Neural cell (in vitro differentiated cells): ENCODE data around the gene ANKRD55. TPM values are rescaled to one million over a fixed set of nuclear protein-coding genes. Genes with fewer than 3 reads are reported as not detected.
"Not testable (repeated sequence)": the region's sequence is repeated elsewhere in the genome, so short reads cannot be mapped to it uniquely, and the experiment has no call there.

Source experiments
- H2AFZ ChIP-seq: fragments of 200-600, 300-800 bp; sonication (generic), shearing (Covaris generic); 2 replicates; pipeline ENCODE4 v1.6.0; 2014; ENCODE audit warnings: low read depth, mild to moderate bottlenecking, antibody characterized with exemption, low read length, moderate library complexity
- H3F3A ChIP-seq: fragments of 200-600 bp; shearing (Covaris generic); 2 replicates; pipeline ENCODE4 v1.6.1; 2016; ENCODE audit warnings: mild to moderate bottlenecking, moderate library complexity, mixed read lengths, antibody characterized with exemption, low read length; ENCODE audit not compliant: insufficient read depth, poor library complexity, severe bottlenecking
- H3K27ac ChIP-seq: fragments of 200-600, 300-800 bp; sonication (generic), shearing (Covaris generic); 2 replicates; pipeline ENCODE4 v1.5.1; 2014; ENCODE audit warnings: mild to moderate bottlenecking, low read length, moderate library complexity
- H3K27me3 ChIP-seq: fragments of 300-800, 200-600 bp; sonication (generic), shearing (Covaris generic); 2 replicates; pipeline ENCODE4 v1.6.0; 2014; ENCODE audit warnings: mild to moderate bottlenecking, low read depth, low read length, moderate library complexity; ENCODE audit not compliant: insufficient read depth
- H3K36me3 ChIP-seq: fragments of 300-800, 200-600 bp; sonication (generic), shearing (Covaris generic); 2 replicates; pipeline ENCODE4 v1.5.1; 2014; ENCODE audit warnings: mild to moderate bottlenecking, antibody characterized with exemption, low read length, moderate library complexity; ENCODE audit not compliant: insufficient read depth
- H3K4me2 ChIP-seq: fragments of 300-800, 200-600 bp; sonication (generic), shearing (Covaris generic); 2 replicates; pipeline ENCODE4 v1.6.0; 2014; ENCODE audit warnings: mild to moderate bottlenecking, low read length
- H3K4me3 ChIP-seq: fragments of 300-800, 200-600 bp; sonication (generic), shearing (Covaris generic); 2 replicates; pipeline ENCODE4 v1.5.1; 2014; ENCODE audit warnings: mild to moderate bottlenecking, low read length, moderate library complexity
- H3K79me2 ChIP-seq: fragments of 200-600 bp; shearing (Covaris generic); replicated peaks from 2 replicates; pipeline ENCODE4 v1.6.0; 2014; ENCODE audit warnings: mild to moderate bottlenecking, low read length, moderate library complexity; ENCODE audit not compliant: insufficient read depth
- H3K9ac ChIP-seq: fragments of 300-800, 200-600 bp; sonication (generic), shearing (Covaris generic); 2 replicates; pipeline ENCODE4 v1.6.1; 2016; ENCODE audit warnings: mild to moderate bottlenecking, low read length, mixed read lengths
- H3K9me2 ChIP-seq: fragments of 200-600 bp; shearing (Covaris generic); 2 replicates; pipeline ENCODE4 v1.6.1; 2016; ENCODE audit warnings: mild to moderate bottlenecking, low read length, mixed read lengths; ENCODE audit not compliant: insufficient read depth
- H3K9me3 ChIP-seq: fragments of 200-600, 300-800 bp; sonication (generic), shearing (Covaris generic); 2 replicates; pipeline ENCODE4 v1.6.1; 2016; ENCODE audit warnings: mild to moderate bottlenecking, mixed run types, low read length, moderate library complexity, mixed read lengths
- H4K20me1 ChIP-seq: fragments of 200-600 bp; shearing (Covaris generic); 2 replicates; pipeline ENCODE4 v1.6.1; 2016; ENCODE audit warnings: mild to moderate bottlenecking, mixed run types; ENCODE audit not compliant: insufficient read depth
- CTCF ChIP-seq: fragments of 450-650 bp; IDR thresholded peaks from 2 replicates; pipeline ENCODE4 v1.5.1; 2014; ENCODE audit warnings: antibody characterized with exemption, mild to moderate bottlenecking, moderate library complexity; ENCODE audit not compliant: poor library complexity, severe bottlenecking
- EP300 ChIP-seq: fragments of 450-650 bp; conservative IDR thresholded peaks from 2 replicates; pipeline ENCODE4 v1.6.1; 2014; ENCODE audit warnings: antibody characterized with exemption, mild to moderate bottlenecking, moderate library complexity; ENCODE audit not compliant: poor library complexity, severe bottlenecking
- EZH2 ChIP-seq: fragments of 200-600, 300-800 bp; shearing (Covaris generic), sonication (generic); IDR thresholded peaks from 2 replicates; pipeline ENCODE4 v1.6.1; 2014; ENCODE audit warnings: antibody characterized with exemption, low read length, borderline replicate concordance, mild to moderate bottlenecking; ENCODE audit not compliant: insufficient read depth, poor library complexity, severe bottlenecking
- MXI1 ChIP-seq: fragments of 450-650 bp; conservative IDR thresholded peaks from 2 replicates; pipeline ENCODE4 v1.6.1; 2014; ENCODE audit warnings: antibody characterized with exemption, mild to moderate bottlenecking; ENCODE audit not compliant: poor library complexity, severe bottlenecking
- POLR2AphosphoS5 ChIP-seq: IDR thresholded peaks from 2 replicates; pipeline ENCODE4 v1.6.1; 2012
- RAD21 ChIP-seq: fragments of 450-650 bp; conservative IDR thresholded peaks from 2 replicates; pipeline ENCODE4 v1.6.1; 2014; ENCODE audit warnings: antibody characterized with exemption, mild to moderate bottlenecking, moderate library complexity
- SMC3 ChIP-seq: fragments of 450-650 bp; conservative IDR thresholded peaks from 2 replicates; pipeline ENCODE4 v1.6.1; 2014; ENCODE audit warnings: antibody characterized with exemption, mild to moderate bottlenecking, moderate library complexity; ENCODE audit not compliant: poor library complexity
- TAF1 ChIP-seq: IDR thresholded peaks from 2 replicates; pipeline ENCODE4 v1.6.1; 2012; ENCODE audit warnings: low read depth
- polyA plus RNA-seq: library from polyadenylated mRNA; depleted of rRNA; stranded (reverse); fragments of >200 nt; gene quantifications from 2 replicates; pipeline ENCODE4 v1.2.3, GENCODE V29; 2014
- TF ChIP-seq, protein P1 (sequence below): IDR thresholded peaks from 2 replicates; pipeline ENCODE4 v1.6.1; 2012; ENCODE audit warnings: borderline replicate concordance

Gene ANKRD55
- polyA plus RNA-seq, 1 donor from 2014 or later, result 49.8 TPM

DNA sequence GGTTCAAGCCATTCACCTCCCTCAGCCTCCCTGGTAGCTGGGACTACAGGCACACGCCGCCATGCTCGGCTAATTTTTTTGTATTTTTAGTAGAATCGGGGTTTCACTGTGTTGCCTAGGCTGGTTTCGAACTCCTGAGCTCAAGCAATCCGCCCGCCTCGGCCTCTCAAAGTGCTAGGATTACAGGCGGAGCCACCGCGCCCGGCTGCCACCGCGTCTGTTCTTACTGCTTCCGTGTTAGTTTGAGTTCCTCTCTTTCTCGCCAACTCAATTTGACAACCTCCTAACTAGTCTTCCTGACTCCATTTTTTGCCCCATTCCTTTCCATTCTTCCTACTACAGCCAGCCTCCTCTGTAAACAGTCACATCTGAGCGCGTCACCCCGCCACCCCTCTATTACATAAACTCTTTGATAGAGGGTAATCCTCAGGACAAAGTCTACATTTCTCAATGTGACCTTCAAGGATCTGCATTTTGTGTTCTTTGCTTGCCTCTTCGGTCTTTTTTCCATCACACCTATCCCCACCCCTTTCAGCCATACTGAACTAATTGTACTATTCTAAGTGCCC lies 149.8 kb downstream of the ANKRD55 start:
- H3K9ac ChIP-seq, result no peak overlapping the region
- no peaks in the 10 kb centered on the region for H3K36me3 ChIP-seq
- no peaks in the 10 kb centered on the region for H3K79me2 ChIP-seq
- H3K9me3 ChIP-seq, result no peaks in the 10 kb centered on the region
- no peaks in the 10 kb centered on the region for H3K9me2 ChIP-seq
- no peak overlapping the region for H3K4me3 ChIP-seq
- no peak overlapping the region for H2AFZ ChIP-seq
- no peaks in the 10 kb centered on the region for H4K20me1 ChIP-seq
- no peak overlapping the region for H3K27ac ChIP-seq
- H3K4me2 ChIP-seq, result no peak overlapping the region
- H3K27me3 ChIP-seq, result no peaks in the 10 kb centered on the region
- H3F3A ChIP-seq, result no peaks in the 10 kb centered on the region
- TF ChIP-seq RAD21 (no peak), MXI1 (no peak)

DNA sequence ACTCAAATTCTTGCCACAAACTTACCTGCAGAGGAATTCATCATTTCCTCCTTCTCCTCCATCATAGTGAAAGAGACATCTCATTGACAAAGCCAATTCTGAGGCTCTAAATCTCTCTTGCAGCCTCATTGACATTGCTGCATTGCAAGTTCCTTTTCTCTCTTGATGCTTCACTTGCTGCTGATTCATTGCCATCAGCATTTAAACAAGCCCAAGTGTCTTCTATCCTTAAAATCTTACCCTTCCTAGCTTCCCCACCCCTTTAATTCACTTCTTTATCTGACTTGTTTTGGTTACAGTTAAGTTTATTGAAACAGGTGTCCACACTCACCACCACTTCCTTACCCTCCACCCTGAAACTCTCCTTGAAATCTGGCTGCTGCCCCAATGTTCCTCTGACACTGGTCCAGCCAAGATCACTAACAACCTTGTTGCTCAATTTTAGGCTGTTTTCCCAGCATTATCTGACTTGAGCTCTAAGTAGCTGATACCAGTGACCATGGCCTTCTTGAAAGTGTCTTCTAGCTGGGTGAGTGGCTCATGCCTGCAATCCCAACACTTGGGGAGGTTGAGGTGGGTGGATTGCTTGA lies 152.0 kb downstream of the ANKRD55 start:
- H3K27me3 ChIP-seq, H3K4me2 ChIP-seq, H3K9ac ChIP-seq, H2AFZ ChIP-seq, H3K36me3 ChIP-seq, H3K9me2 ChIP-seq, H3F3A ChIP-seq, H3K4me3 ChIP-seq, H3K27ac ChIP-seq, H3K9me3 ChIP-seq, H3K79me2 ChIP-seq, H4K20me1 ChIP-seq: not testable (repeated sequence)

DNA sequence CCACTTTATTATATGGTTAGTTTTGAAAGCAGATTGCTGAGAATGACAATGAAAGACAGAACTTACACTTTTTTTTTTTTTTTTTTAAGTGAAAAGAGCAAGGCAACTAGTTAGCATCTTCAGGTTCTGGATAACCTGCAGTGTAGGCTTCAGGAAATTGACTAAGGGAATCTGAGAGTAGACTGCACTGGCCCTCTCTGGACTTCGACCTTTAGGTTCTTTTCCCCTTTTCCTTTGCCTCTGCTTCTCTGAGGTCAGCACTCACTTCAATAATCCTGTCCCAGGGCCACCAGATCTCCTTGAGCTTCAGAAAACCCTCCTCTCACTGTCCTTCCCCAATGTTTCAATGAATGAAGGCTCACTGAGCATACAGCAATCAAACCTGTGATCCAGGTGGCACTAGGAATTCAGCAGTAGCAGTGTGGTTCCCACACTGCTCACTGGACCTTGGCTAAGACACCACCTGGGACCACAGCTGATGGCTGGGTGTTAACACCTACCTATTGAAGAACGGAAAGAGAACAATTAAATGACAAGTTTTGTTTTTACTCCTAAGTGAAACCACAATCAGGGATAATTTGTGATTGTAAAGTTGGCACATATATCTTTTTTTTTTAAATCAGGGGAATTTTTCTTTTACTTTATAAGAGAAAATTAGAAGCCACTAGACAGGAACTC lies 152.6 kb downstream of the ANKRD55 start:
- no peaks in the 10 kb centered on the region for H3K36me3 ChIP-seq
- H2AFZ ChIP-seq, result no peak overlapping the region
- no peak overlapping the region for H3K27ac ChIP-seq
- H3K27me3 ChIP-seq, result no peaks in the 10 kb centered on the region
- H3K9me3 ChIP-seq, result no peaks in the 10 kb centered on the region
- no peaks in the 10 kb centered on the region for H4K20me1 ChIP-seq
- no peak overlapping the region for H3K9ac ChIP-seq
- no peak overlapping the region for H3K4me2 ChIP-seq
- H3K4me3 ChIP-seq, result no peak overlapping the region
- TF ChIP-seq RAD21 (no peak), MXI1 (no peak), POLR2AphosphoS5 (no peak), EZH2 (no peak), SMC3 (no peak), TAF1 (no peak), EP300 (no peak), CTCF (no peak)
- TF ChIP-seq, protein P1, sequence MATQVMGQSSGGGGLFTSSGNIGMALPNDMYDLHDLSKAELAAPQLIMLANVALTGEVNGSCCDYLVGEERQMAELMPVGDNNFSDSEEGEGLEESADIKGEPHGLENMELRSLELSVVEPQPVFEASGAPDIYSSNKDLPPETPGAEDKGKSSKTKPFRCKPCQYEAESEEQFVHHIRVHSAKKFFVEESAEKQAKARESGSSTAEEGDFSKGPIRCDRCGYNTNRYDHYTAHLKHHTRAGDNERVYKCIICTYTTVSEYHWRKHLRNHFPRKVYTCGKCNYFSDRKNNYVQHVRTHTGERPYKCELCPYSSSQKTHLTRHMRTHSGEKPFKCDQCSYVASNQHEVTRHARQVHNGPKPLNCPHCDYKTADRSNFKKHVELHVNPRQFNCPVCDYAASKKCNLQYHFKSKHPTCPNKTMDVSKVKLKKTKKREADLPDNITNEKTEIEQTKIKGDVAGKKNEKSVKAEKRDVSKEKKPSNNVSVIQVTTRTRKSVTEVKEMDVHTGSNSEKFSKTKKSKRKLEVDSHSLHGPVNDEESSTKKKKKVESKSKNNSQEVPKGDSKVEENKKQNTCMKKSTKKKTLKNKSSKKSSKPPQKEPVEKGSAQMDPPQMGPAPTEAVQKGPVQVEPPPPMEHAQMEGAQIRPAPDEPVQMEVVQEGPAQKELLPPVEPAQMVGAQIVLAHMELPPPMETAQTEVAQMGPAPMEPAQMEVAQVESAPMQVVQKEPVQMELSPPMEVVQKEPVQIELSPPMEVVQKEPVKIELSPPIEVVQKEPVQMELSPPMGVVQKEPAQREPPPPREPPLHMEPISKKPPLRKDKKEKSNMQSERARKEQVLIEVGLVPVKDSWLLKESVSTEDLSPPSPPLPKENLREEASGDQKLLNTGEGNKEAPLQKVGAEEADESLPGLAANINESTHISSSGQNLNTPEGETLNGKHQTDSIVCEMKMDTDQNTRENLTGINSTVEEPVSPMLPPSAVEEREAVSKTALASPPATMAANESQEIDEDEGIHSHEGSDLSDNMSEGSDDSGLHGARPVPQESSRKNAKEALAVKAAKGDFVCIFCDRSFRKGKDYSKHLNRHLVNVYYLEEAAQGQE, result no peak
- no peaks in the 10 kb centered on the region for H3F3A ChIP-seq
- no peaks in the 10 kb centered on the region for H3K9me2 ChIP-seq
- H3K79me2 ChIP-seq, result no peaks in the 10 kb centered on the region

- not testable (repeated sequence) for H3K9ac ChIP-seq, H3K79me2 ChIP-seq, H3K9me2 ChIP-seq, H4K20me1 ChIP-seq, H3K36me3 ChIP-seq, H2AFZ ChIP-seq, H3F3A ChIP-seq, H3K4me3 ChIP-seq, H3K9me3 ChIP-seq, H3K27me3 ChIP-seq, H3K27ac ChIP-seq, H3K4me2 ChIP-seq
These were observed 154.0 kb downstream of the ANKRD55 start for GRCh38 chr5:56079157-56079500.
